ENCODE measurements around the gene RFNG.

DNA sequence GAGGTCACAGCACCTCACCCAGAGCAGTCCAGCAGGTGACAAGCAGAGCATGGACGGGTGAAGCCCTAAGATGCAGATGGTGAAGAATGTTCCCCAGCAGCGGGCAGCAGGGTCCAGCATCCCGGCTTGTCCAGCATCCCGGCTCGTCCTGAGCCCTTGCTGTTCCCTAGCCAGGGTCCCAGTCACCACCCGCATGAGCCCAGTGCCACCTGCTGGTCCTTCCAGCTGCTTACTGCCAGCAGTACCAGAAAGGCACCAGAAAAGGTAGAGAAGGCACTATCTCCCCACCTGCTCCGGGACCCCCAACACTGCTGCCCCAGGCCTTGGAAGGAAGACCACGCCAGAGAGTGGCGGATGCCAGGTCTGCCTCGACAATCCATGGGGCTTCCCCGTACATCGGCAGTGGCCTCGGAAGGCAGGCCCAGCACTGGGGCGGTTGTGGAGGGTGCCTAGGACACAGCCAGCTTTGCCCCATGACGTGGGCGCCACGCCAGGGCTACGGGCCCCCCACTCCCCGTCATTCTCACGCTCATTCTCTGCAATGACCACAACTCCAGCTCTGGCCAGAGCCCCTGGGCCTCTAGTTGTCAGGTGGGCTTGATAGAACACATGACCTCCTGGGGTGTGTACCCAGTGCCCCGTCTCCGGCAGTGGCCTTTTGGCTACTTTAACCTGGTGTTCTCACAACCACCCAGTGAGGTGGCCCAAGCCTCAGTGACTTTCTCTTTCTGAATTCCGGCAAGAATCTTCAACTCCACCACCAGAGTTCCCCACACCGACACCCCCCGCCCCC, 30.3 kb downstream of the RFNG start:
- TF ChIP-seq EZH2 (IDR thresholded peaks at IDR 0.05; ENCODE audit: low read length, unreplicated experiment) (no peak), EZH2phosphoT487 (IDR thresholded peaks at IDR 0.05; ENCODE audit: borderline replicate concordance, low read length) (no peak)
- TF ChIP-seq, protein P1, sequence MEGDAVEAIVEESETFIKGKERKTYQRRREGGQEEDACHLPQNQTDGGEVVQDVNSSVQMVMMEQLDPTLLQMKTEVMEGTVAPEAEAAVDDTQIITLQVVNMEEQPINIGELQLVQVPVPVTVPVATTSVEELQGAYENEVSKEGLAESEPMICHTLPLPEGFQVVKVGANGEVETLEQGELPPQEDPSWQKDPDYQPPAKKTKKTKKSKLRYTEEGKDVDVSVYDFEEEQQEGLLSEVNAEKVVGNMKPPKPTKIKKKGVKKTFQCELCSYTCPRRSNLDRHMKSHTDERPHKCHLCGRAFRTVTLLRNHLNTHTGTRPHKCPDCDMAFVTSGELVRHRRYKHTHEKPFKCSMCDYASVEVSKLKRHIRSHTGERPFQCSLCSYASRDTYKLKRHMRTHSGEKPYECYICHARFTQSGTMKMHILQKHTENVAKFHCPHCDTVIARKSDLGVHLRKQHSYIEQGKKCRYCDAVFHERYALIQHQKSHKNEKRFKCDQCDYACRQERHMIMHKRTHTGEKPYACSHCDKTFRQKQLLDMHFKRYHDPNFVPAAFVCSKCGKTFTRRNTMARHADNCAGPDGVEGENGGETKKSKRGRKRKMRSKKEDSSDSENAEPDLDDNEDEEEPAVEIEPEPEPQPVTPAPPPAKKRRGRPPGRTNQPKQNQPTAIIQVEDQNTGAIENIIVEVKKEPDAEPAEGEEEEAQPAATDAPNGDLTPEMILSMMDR (conservative IDR thresholded peaks at IDR 0.05; ENCODE audit: low read depth, low read length) = peak; percentile 93
